ENCODE results near the gene PACRG. TPM values are rescaled to one million over a fixed set of nuclear protein-coding genes. Genes with fewer than 3 reads are reported as not detected.

PACRG gene
- total and polyA plus RNA-seq, 10 of the 15 experiments (the other 5 are each of a cell fraction or from before 2014, with no cell fraction given) = not detected

GRCh38 chr6:163169521-163169920 lies 441.7 kb downstream of the PACRG start:
- ATAC-seq (no peak), FAIRE-seq (no peak), DNase-seq (ENCODE audit: low read depth, low spot score) (no peak)
- RAD21 ChIA-PET (ENCODE audit: unreplicated experiment) = no interaction called here
- Histone ChIP-seq H3K27ac (ENCODE audit: control insufficient read depth, insufficient read depth) (no peak overlapping the region), H2AFZ (ENCODE audit: control insufficient read depth, low read depth, low read length) (no peak overlapping the region), H3K79me2 (ENCODE audit: control insufficient read depth, insufficient read depth, low read length) (no peaks in the 10 kb centered on the region), H3K4me2 (ENCODE audit: control insufficient read depth, insufficient read depth) (no peak overlapping the region), H3K4me1 (ENCODE audit: control insufficient read depth, insufficient read depth, low read length) (no peaks in the 10 kb centered on the region), H3K9me3 (replicated peaks; ENCODE audit: control insufficient read depth, insufficient read depth, low read length) (no peaks in the 10 kb centered on the region), H3K36me3 (ENCODE audit: control insufficient read depth in 2 of 2, insufficient read depth in 2 of 2, low read length in 1 of 2) (no peaks in the 10 kb centered on the region), H3K27me3 (replicated peaks in 1 of 2; ENCODE audit: control insufficient read depth in 2 of 2, insufficient read depth in 2 of 2, low read length in 1 of 2) (no peaks in the 10 kb centered on the region), H3K9ac (ENCODE audit: control insufficient read depth, insufficient read depth, low read length) (no peak overlapping the region), H3K4me3 (no peak overlapping the region), H4K20me1 (ENCODE audit: control insufficient read depth, insufficient read depth) (no peaks in the 10 kb centered on the region)
- no peak for TF ChIP-seq EGR1 (IDR thresholded peaks at IDR 0.05; ENCODE audit: borderline replicate concordance in 1 of 2, low read depth in 2 of 2, low read length in 2 of 2)
- TF ChIP-seq FOXK2 (IDR thresholded peaks at IDR 0.05) = no peak
- no peak for TF ChIP-seq IKZF2 (IDR thresholded peaks at IDR 0.05)
- TF ChIP-seq NR2C1 (IDR thresholded peaks at IDR 0.05) = no peak
- no peak for TF ChIP-seq HDAC2 (IDR thresholded peaks at IDR 0.05)
- TF ChIP-seq, protein P1, sequence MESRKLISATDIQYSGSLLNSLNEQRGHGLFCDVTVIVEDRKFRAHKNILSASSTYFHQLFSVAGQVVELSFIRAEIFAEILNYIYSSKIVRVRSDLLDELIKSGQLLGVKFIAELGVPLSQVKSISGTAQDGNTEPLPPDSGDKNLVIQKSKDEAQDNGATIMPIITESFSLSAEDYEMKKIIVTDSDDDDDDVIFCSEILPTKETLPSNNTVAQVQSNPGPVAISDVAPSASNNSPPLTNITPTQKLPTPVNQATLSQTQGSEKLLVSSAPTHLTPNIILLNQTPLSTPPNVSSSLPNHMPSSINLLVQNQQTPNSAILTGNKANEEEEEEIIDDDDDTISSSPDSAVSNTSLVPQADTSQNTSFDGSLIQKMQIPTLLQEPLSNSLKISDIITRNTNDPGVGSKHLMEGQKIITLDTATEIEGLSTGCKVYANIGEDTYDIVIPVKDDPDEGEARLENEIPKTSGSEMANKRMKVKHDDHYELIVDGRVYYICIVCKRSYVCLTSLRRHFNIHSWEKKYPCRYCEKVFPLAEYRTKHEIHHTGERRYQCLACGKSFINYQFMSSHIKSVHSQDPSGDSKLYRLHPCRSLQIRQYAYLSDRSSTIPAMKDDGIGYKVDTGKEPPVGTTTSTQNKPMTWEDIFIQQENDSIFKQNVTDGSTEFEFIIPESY (IDR thresholded peaks at IDR 0.05) = no peak
- SMC1A ChIA-PET (ENCODE audit: uncharacterized antibody, unreplicated experiment) = no interaction called here
- POLR2A ChIA-PET = no interaction called here
- WGBS (ENCODE audit: insufficient coverage, insufficient replicate concordance, low lambda C conversion rate, missing lambda C conversion rate) = 55% methylated on average over 11 of the region's 11 CpGs
- CTCF ChIA-PET = interaction anchor here (1.2 to 3.5 kb wide), 3 partner anchors 10 to 49 kb away, joined by 3 to 16 read pairs (median 13); no protein-coding TSS in a partner anchor
- no TSS peak for BruUV-seq (replicated peaks)
- in situ Hi-C loops (cut with MboI) = no loop called here
- intact Hi-C loops (cut with micrococcal nuclease; ENCODE audit: unreplicated experiment) = no loop called here
